ENCODE results near the gene TCN2.

The TCN2 gene

DNA sequence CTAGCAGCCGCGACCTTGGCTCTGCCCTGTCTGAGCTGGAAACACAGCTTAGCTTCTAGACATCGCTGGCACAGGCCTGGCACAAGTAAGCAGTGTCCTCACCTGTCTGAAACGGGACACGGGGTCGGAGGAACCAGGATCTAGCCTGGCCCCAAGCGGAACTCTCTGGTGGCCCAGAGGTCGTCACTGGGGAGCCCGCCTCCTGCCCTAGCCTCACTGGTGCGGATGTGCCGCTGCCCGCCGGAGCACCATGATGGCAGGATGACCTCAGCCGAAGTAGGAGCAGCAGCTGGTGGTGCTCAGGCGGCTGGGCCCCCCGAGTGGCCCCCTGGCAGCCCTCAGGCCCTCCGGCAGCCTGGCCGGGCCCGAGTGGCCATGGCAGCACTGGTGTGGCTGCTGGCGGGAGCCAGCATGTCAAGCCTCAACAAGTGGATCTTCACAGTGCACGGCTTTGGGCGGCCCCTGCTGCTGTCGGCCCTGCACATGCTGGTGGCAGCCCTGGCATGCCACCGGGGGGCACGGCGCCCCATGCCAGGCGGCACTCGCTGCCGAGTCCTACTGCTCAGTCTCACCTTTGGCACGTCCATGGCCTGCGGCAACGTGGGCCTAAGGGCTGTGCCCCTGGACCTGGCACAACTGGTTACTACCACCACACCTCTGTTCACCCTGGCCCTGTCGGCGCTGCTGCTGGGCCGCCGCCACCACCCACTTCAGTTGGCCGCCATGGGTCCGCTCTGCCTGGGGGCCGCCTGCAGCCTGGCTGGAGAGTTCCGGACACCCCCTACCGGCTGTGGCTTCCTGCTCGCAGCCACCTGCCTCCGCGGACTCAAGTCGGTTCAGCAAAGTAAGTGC lies 29.5 kb downstream of the TCN2 start:
- peak; percentile 17 for DNase-seq
- no peak overlapping the region for H2AK5ac ChIP-seq (ENCODE audit: low read length, severe bottlenecking)
- peak overlapping the region in 1 of 2 experiments; percentile 97 for H3K14ac ChIP-seq (ENCODE audit: low read length in 2 of 2)
- peak overlapping the region in 1 of 2 experiments; percentile 95 for H3K18ac ChIP-seq (ENCODE audit: low read depth in 1 of 2, low read length in 2 of 2)
- peaks cover 36% of the 10 kb centered on the region for H3K4me1 ChIP-seq (ENCODE audit: control insufficient read depth, insufficient read depth, low read depth, low read length)
- peak overlapping the region; percentile 98 for H4K8ac ChIP-seq (ENCODE audit: low read length)
- H3K79me1 ChIP-seq (replicated peaks; ENCODE audit: low read length, poor library complexity, severe bottlenecking), result peaks cover 23% of the 10 kb centered on the region
- no peak overlapping the region for H2BK120ac ChIP-seq (ENCODE audit: low read depth, low read length)
- H3K36me3 ChIP-seq (ENCODE audit: control insufficient read depth in 1 of 2, insufficient read depth in 2 of 2, low read depth in 1 of 2, low read length in 2 of 2), result peaks cover 5 to 7% of the 10 kb centered on the region in 2 experiments
- H2AFZ ChIP-seq (ENCODE audit: low read depth, low read length), result peak overlapping the region; percentile 94
- H3K27ac ChIP-seq (ENCODE audit: low read length, poor library complexity, severe bottlenecking), result no peak overlapping the region
- H3K9me3 ChIP-seq (ENCODE audit: control insufficient read depth, low read length), result no peaks in the 10 kb centered on the region
- no peak overlapping the region for H2BK5ac ChIP-seq (ENCODE audit: low read depth, low read length, poor library complexity, severe bottlenecking)
- peak overlapping the region; percentile 1 to 52 for H3K23ac ChIP-seq (ENCODE audit: low read length in 2 of 2)
- H3K4me3 ChIP-seq (ENCODE audit: insufficient read depth in 1 of 2, low read depth in 1 of 2, low read length in 2 of 2), result peak overlapping the region; percentile 71 to 91
- H3K4ac ChIP-seq (ENCODE audit: low read depth in 1 of 2, low read length in 2 of 2), result peak overlapping the region; percentile 77 to 91
- no peak overlapping the region for H2BK15ac ChIP-seq (ENCODE audit: low read depth, poor library complexity, severe bottlenecking)
- peak overlapping the region in 1 of 2 experiments; percentile 56 for H2BK12ac ChIP-seq (ENCODE audit: low read length in 2 of 2)
- H4K91ac ChIP-seq (ENCODE audit: low read length), result peak overlapping the region; percentile 86
- peak overlapping the region; percentile 58 for H3K4me2 ChIP-seq (ENCODE audit: low read length, poor library complexity, severe bottlenecking)
- no peaks in the 10 kb centered on the region for H3K27me3 ChIP-seq (ENCODE audit: control insufficient read depth in 1 of 2, insufficient read depth in 1 of 2, low read length in 2 of 2)
- peak overlapping the region; percentile 92 for H3K9ac ChIP-seq (ENCODE audit: low read length)
- WGBS, result 88% methylated on average over 45 of the region's 45 CpGs

DNA sequence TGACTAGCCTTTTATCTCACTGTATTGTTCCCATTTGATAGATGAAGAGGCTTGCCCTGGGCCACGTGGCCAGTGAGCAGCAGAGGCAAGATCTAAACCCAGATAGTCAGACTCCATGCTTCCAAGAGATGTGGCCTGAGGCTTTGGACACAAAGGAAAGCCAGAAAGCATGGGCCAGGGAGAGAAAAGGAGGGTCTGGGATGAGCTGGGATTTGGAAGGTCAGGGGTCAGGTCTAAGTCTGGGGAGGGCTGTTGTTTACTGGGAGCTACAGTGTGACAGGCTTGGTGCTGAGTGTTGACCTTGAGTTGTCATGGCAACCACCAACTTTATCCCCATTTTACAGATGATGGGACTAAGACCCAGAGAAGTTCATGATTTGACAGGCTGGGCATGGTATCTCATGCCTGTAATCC lies 30.7 kb downstream of the TCN2 start:
- Histone ChIP-seq H3K4ac (ENCODE audit: low read depth in 1 of 2, low read length in 2 of 2) (no peak overlapping the region), H3K27me3 (ENCODE audit: control insufficient read depth in 1 of 2, insufficient read depth in 1 of 2, low read length in 2 of 2) (no peaks in the 10 kb centered on the region), H3K23ac (ENCODE audit: low read length in 2 of 2) (no peak overlapping the region), H3K4me2 (ENCODE audit: low read length, poor library complexity, severe bottlenecking) (no peak overlapping the region), H3K4me3 (ENCODE audit: insufficient read depth in 1 of 2, low read depth in 1 of 2, low read length in 2 of 2) (peak overlapping the region in 1 of 2 experiments; percentile 91), H2AK5ac (ENCODE audit: low read length, severe bottlenecking) (no peak overlapping the region), H3K14ac (ENCODE audit: low read length in 2 of 2) (no peak overlapping the region), H3K9me3 (ENCODE audit: control insufficient read depth, low read length) (no peaks in the 10 kb centered on the region), H4K91ac (ENCODE audit: low read length) (no peak overlapping the region), H2BK120ac (ENCODE audit: low read depth, low read length) (no peak overlapping the region), H3K27ac (ENCODE audit: low read length, poor library complexity, severe bottlenecking) (no peak overlapping the region), H4K8ac (ENCODE audit: low read length) (no peak overlapping the region), H2BK12ac (ENCODE audit: low read length in 2 of 2) (no peak overlapping the region), H3K36me3 (ENCODE audit: control insufficient read depth in 1 of 2, insufficient read depth in 2 of 2, low read depth in 1 of 2, low read length in 2 of 2) (peaks cover 5 to 7% of the 10 kb centered on the region in 2 experiments), H2BK15ac (ENCODE audit: low read depth, poor library complexity, severe bottlenecking) (no peak overlapping the region), H3K9ac (ENCODE audit: low read length) (peak overlapping the region; percentile 92), H3K79me1 (replicated peaks; ENCODE audit: low read length, poor library complexity, severe bottlenecking) (peaks cover 26% of the 10 kb centered on the region), H2AFZ (ENCODE audit: low read depth, low read length) (no peak overlapping the region), H3K18ac (ENCODE audit: low read depth in 1 of 2, low read length in 2 of 2) (no peak overlapping the region), H3K4me1 (ENCODE audit: control insufficient read depth, insufficient read depth, low read depth, low read length) (peaks cover 36% of the 10 kb centered on the region), H2BK5ac (ENCODE audit: low read depth, low read length, poor library complexity, severe bottlenecking) (no peak overlapping the region)
- 91% methylated on average over 1 of the region's 1 CpG for WGBS
- no peak for DNase-seq

DNA sequence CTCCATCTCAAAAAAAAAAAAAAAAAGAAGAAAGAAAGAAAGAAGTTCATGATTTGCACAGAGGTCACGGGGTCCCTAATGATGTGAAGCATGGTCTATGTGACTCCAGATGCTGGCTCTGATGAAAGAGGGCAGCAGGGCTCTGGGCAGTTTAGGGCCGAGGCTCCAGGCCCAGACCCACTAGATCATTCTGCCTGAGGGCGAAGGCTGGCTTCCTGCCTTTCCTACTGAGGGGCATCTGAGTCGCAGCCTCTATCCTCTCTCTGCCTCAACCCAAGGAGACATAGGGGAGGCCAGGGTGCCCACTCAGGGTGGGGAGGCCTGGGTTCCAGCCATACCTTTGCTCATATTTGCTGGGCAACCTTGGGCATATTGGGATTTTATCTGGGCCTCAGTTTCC lies 33.4 kb downstream of the TCN2 start:
- no peak overlapping the region for H4K8ac ChIP-seq (ENCODE audit: low read length)
- no peak overlapping the region for H3K14ac ChIP-seq (ENCODE audit: low read length in 2 of 2)
- WGBS, result 85% methylated on average over 4 of the region's 4 CpGs
- H3K4me1 ChIP-seq (ENCODE audit: control insufficient read depth, insufficient read depth, low read depth, low read length), result peaks cover 26% of the 10 kb centered on the region
- no peak overlapping the region for H2AFZ ChIP-seq (ENCODE audit: low read depth, low read length)
- H2BK120ac ChIP-seq (ENCODE audit: low read depth, low read length), result no peak overlapping the region
- H3K4me3 ChIP-seq (ENCODE audit: insufficient read depth in 1 of 2, low read depth in 1 of 2, low read length in 2 of 2), result peak overlapping the region in 1 of 2 experiments; percentile 28
- H2AK5ac ChIP-seq (ENCODE audit: low read length, severe bottlenecking), result no peak overlapping the region
- no peak overlapping the region for H3K23ac ChIP-seq (ENCODE audit: low read length in 2 of 2)
- H3K18ac ChIP-seq (ENCODE audit: low read depth in 1 of 2, low read length in 2 of 2), result no peak overlapping the region
- no peak for DNase-seq
- no peak overlapping the region for H3K4ac ChIP-seq (ENCODE audit: low read depth in 1 of 2, low read length in 2 of 2)
- H3K36me3 ChIP-seq (ENCODE audit: control insufficient read depth in 1 of 2, insufficient read depth in 2 of 2, low read depth in 1 of 2, low read length in 2 of 2), result peaks cover 5 to 7% of the 10 kb centered on the region in 2 experiments
- H3K27ac ChIP-seq (ENCODE audit: low read length, poor library complexity, severe bottlenecking), result no peak overlapping the region
- no peaks in the 10 kb centered on the region for H3K27me3 ChIP-seq (ENCODE audit: control insufficient read depth in 1 of 2, insufficient read depth in 1 of 2, low read length in 2 of 2)
- no peak overlapping the region for H3K9ac ChIP-seq (ENCODE audit: low read length)
- no peaks in the 10 kb centered on the region for H3K9me3 ChIP-seq (ENCODE audit: control insufficient read depth, low read length)
- no peak overlapping the region for H2BK15ac ChIP-seq (ENCODE audit: low read depth, poor library complexity, severe bottlenecking)
- no peak overlapping the region for H3K4me2 ChIP-seq (ENCODE audit: low read length, poor library complexity, severe bottlenecking)
- H4K91ac ChIP-seq (ENCODE audit: low read length), result no peak overlapping the region
- H3K79me1 ChIP-seq (replicated peaks; ENCODE audit: low read length, poor library complexity, severe bottlenecking), result peaks cover 26% of the 10 kb centered on the region
- no peak overlapping the region for H2BK12ac ChIP-seq (ENCODE audit: low read length in 2 of 2)
- no peak overlapping the region for H2BK5ac ChIP-seq (ENCODE audit: low read depth, low read length, poor library complexity, severe bottlenecking)

DNA sequence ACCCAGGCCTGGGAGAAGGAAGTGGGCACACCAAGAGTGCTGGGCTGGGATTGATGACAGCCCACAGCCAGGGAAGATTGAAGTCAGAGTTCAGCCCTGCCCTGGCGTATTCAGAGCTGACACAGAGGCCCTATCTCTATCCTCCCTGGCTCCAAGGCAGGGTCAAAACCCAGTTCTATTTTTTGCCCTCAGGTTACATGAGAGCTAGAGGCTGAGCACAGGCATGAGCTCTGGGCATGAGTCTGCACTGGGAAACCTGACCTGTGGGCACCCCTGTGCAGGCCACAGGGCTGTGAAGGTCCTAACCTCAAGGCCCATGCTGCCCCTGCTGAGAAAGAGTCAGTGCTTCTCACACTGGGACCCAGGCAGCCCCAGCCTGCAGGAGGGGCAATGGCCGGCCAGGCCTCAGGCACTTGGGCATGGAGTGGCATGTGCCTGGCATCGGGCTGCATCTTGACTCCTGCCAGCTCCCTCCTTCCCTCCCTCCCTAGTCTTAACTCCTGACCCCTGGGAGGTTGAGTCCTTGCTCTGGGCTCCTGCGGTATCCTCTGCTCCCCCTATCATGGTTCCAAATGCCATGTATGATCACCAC lies 34.0 kb downstream of the TCN2 start:
- Histone ChIP-seq H2BK12ac (ENCODE audit: low read length in 2 of 2) (no peak overlapping the region), H3K9me3 (ENCODE audit: control insufficient read depth, low read length) (no peaks in the 10 kb centered on the region), H3K18ac (ENCODE audit: low read depth in 1 of 2, low read length in 2 of 2) (no peak overlapping the region), H3K4me2 (ENCODE audit: low read length, poor library complexity, severe bottlenecking) (no peak overlapping the region), H2BK5ac (ENCODE audit: low read depth, low read length, poor library complexity, severe bottlenecking) (no peak overlapping the region), H3K36me3 (ENCODE audit: control insufficient read depth in 1 of 2, insufficient read depth in 2 of 2, low read depth in 1 of 2, low read length in 2 of 2) (peaks cover 5 to 7% of the 10 kb centered on the region in 2 experiments), H2AFZ (ENCODE audit: low read depth, low read length) (no peak overlapping the region), H2AK5ac (ENCODE audit: low read length, severe bottlenecking) (no peak overlapping the region), H3K79me1 (replicated peaks; ENCODE audit: low read length, poor library complexity, severe bottlenecking) (peaks cover 26% of the 10 kb centered on the region), H3K27ac (ENCODE audit: low read length, poor library complexity, severe bottlenecking) (no peak overlapping the region), H3K4me1 (ENCODE audit: control insufficient read depth, insufficient read depth, low read depth, low read length) (peaks cover 22% of the 10 kb centered on the region), H3K27me3 (ENCODE audit: control insufficient read depth in 1 of 2, insufficient read depth in 1 of 2, low read length in 2 of 2) (no peaks in the 10 kb centered on the region), H4K8ac (ENCODE audit: low read length) (no peak overlapping the region), H4K91ac (ENCODE audit: low read length) (peak overlapping the region; percentile 62), H3K9ac (ENCODE audit: low read length) (no peak overlapping the region), H3K4ac (ENCODE audit: low read depth in 1 of 2, low read length in 2 of 2) (no peak overlapping the region), H3K14ac (ENCODE audit: low read length in 2 of 2) (no peak overlapping the region), H2BK120ac (ENCODE audit: low read depth, low read length) (no peak overlapping the region), H2BK15ac (ENCODE audit: low read depth, poor library complexity, severe bottlenecking) (no peak overlapping the region), H3K23ac (ENCODE audit: low read length in 2 of 2) (no peak overlapping the region), H3K4me3 (ENCODE audit: insufficient read depth in 1 of 2, low read depth in 1 of 2, low read length in 2 of 2) (peak overlapping the region in 1 of 2 experiments; percentile 28)
- DNase-seq, result no peak
- WGBS, result 100% methylated on average over 4 of the region's 4 CpGs
